Measurements from ENCODE around the gene IHH. TPM values are rescaled to one million over a fixed set of nuclear protein-coding genes. Genes with fewer than 3 reads are reported as not detected.
A peak's percentile ranks its signal among the peaks of the same experiment; 100 is the strongest.

Gene IHH
- total RNA-seq, 1 experiment from 2014 or later, result not detected

DNA sequence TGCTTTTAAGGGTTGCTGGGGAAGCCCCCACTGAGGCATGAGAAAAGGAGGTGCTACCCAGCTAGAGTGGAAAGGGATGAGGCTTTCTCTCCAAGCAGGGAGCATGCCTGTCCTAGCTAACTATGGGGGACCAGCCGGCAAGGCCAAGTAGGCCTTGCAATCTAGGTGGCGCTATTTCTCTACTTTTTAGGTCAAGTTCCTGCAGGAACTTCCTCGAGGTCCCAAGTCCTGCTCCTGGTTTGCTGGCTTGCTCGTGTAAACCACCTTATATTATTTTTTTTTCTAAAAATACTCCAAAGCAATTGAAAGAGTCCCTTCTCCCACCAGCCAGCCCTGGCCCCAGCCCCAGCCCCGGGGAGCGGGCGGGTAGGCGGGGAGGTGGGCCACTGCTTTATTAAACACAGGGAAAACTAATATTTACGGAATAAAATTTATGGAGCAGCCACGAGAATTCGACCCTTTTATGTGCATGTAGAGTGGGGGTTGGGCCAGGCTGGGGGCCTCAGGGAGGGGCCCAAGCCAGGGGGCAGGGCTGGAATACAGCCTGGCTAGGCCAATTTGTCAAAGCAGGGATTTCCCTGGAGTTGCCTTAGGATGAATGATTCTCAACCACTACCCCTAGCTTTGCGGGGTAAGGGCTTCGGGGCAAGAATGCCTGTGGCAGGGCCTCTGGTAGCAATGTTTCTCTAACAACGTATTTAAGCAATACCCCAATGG lies 12.8 kb upstream of the IHH start:
- no peaks in the 10 kb centered on the region for H3K9me3 Mint-ChIP-seq
- peaks cover 5 to 7% of the 10 kb centered on the region in 2 experiments for H3K4me1 Mint-ChIP-seq
- H3K27ac Mint-ChIP-seq, result peak overlapping the region in 1 of 3 experiments; percentile 4; a peak in 1 of 7 replicates
- H4K5ac ChIP-seq (ENCODE audit: insufficient read length, low read depth, low read length), result no peak overlapping the region
- H3K23ac ChIP-seq (ENCODE audit: insufficient read length, low read depth, low read length), result no peak overlapping the region
- H3K79me2 ChIP-seq (ENCODE audit: insufficient read depth, low read length), result no peaks in the 10 kb centered on the region
- H3K4me1 ChIP-seq (ENCODE audit: insufficient read depth, low read length), result no peaks in the 10 kb centered on the region
- no peak overlapping the region for H2AFZ ChIP-seq (ENCODE audit: low read length)
- no peak overlapping the region for H2BK15ac ChIP-seq (ENCODE audit: low read depth, low read length)
- no peak overlapping the region for H3K4me3 Mint-ChIP-seq
- H2BK5ac ChIP-seq (ENCODE audit: insufficient read length, low read length), result no peak overlapping the region
- H3K14ac ChIP-seq (ENCODE audit: insufficient read depth, low read length), result no peak overlapping the region
- no peak overlapping the region for H3K27ac ChIP-seq (ENCODE audit: insufficient read length, low read depth, low read length)
- no peaks in the 10 kb centered on the region for H3K27me3 Mint-ChIP-seq (ENCODE audit: low read depth)
- H3T11ph ChIP-seq (ENCODE audit: low read length), result no peak overlapping the region
- peak; percentile 80 for DNase-seq
- H3K18ac ChIP-seq (ENCODE audit: insufficient read length, low read depth, low read length), result no peak overlapping the region
- H3K56ac ChIP-seq (ENCODE audit: insufficient read length, low read depth, low read length), result no peak overlapping the region
- H3K4me2 ChIP-seq (ENCODE audit: insufficient read depth, insufficient read length, low read length), result no peak overlapping the region
- no peak overlapping the region for H4K91ac ChIP-seq (ENCODE audit: insufficient read length, low read depth, low read length)
- H3K4ac ChIP-seq (ENCODE audit: low read depth, low read length), result no peak overlapping the region
- H3K9ac ChIP-seq (ENCODE audit: extremely low read depth, insufficient read length, low read length), result no peak overlapping the region
- no peak overlapping the region for H4K8ac ChIP-seq (replicated peaks; ENCODE audit: insufficient read length, low read depth, low read length)
- no peak overlapping the region for H2BK20ac ChIP-seq (ENCODE audit: low read depth, low read length, poor library complexity, severe bottlenecking)
- WGBS (ENCODE audit: extremely low coverage, insufficient read length, low lambda C conversion rate), result no CpG with 5 or more reads among the region's 14 CpGs
- H3K9me3 ChIP-seq (ENCODE audit: control insufficient read depth, low read depth, low read length), result no peaks in the 10 kb centered on the region
- peak; percentile 86 for TF ChIP-seq CTCF (conservative IDR thresholded peaks at IDR 0.05)
- no peak overlapping the region for H2AK5ac ChIP-seq (ENCODE audit: insufficient read length, low read length)
- no peaks in the 10 kb centered on the region for H3K27me3 ChIP-seq (ENCODE audit: insufficient read depth, low read length)
- peaks cover 0 to 18% (median 0%) of the 10 kb centered on the region in 3 experiments; a peak in 3 of 7 replicates for H3K36me3 Mint-ChIP-seq (ENCODE audit: insufficient read depth in 1 of 3, low read depth in 3 of 3)
- no peaks in the 10 kb centered on the region for H3K79me1 ChIP-seq (ENCODE audit: insufficient read depth, low read depth, low read length, poor library complexity, severe bottlenecking)
- H4K20me1 ChIP-seq (ENCODE audit: control insufficient read depth, insufficient read depth, insufficient read length), result no peaks in the 10 kb centered on the region
- H3K23me2 ChIP-seq (ENCODE audit: insufficient read length, low read depth, low read length, poor library complexity, severe bottlenecking), result no peaks in the 10 kb centered on the region
- H2BK12ac ChIP-seq (ENCODE audit: insufficient read length, low read depth, low read length), result no peak overlapping the region
- H2BK120ac ChIP-seq (ENCODE audit: low read depth, low read length, poor library complexity, severe bottlenecking), result no peak overlapping the region
